ENCODE measurements around the gene IDNK.

IDNK gene

GRCh38 chr9:83636813-83637212 is 13.9 kb downstream of the IDNK start:
- no peak for DNase-seq

- no peak for DNase-seq
These were observed 14.4 kb downstream of the IDNK start for GRCh38 chr9:83637389-83637788.

GRCh38 chr9:83639266-83639665 is 16.3 kb downstream of the IDNK start:
- DNase-seq, result no peak

GRCh38 chr9:83642793-83643192 is 19.9 kb downstream of the IDNK start:
- DNase-seq, result no peak

GRCh38 chr9:83646500-83647239 is 23.7 kb downstream of the IDNK start:
- no peak for DNase-seq

- DNase-seq, result peak; percentile 31
These were observed 26.1 kb downstream of the IDNK start for GRCh38 chr9:83649080-83649479.

GRCh38 chr9:83649515-83649914 is 26.6 kb downstream of the IDNK start:
- DNase-seq, result no peak

- DNase-seq, result no peak
These were observed 28.6 kb downstream of the IDNK start for GRCh38 chr9:83651558-83651957.

- no peak for DNase-seq
These were observed 29.5 kb downstream of the IDNK start for GRCh38 chr9:83652433-83652832.

GRCh38 chr9:83655433-83655832 is 32.5 kb downstream of the IDNK start:
- no peak for DNase-seq

- DNase-seq, result no peak
These were observed 33.2 kb downstream of the IDNK start for GRCh38 chr9:83656032-83656680.

- no peak for DNase-seq
These were observed 34.0 kb downstream of the IDNK start for GRCh38 chr9:83656952-83657351.

GRCh38 chr9:83662933-83663332 is 40.0 kb downstream of the IDNK start:
- no peak for DNase-seq

- no peak for DNase-seq
These were observed 42.7 kb downstream of the IDNK start for GRCh38 chr9:83665580-83666200.

- DNase-seq, result no peak
These were observed 46.1 kb downstream of the IDNK start for GRCh38 chr9:83669067-83669466.

GRCh38 chr9:83670381-83670780 is 47.4 kb downstream of the IDNK start:
- DNase-seq, result no peak

- DNase-seq, result no peak
These were observed 48.5 kb downstream of the IDNK start for GRCh38 chr9:83671451-83671850.

GRCh38 chr9:83675466-83675865 is 52.5 kb downstream of the IDNK start:
- DNase-seq, result no peak

- DNase-seq, result no peak
These were observed 54.7 kb downstream of the IDNK start for GRCh38 chr9:83677596-83677995.

GRCh38 chr9:83680233-83680632 is 57.3 kb downstream of the IDNK start:
- no peak for DNase-seq

GRCh38 chr9:83681490-83681889 is 58.5 kb downstream of the IDNK start:
- no peak for DNase-seq

GRCh38 chr9:83688921-83689320 is 66.0 kb downstream of the IDNK start:
- no peak for DNase-seq

GRCh38 chr9:83691492-83691891 is 68.5 kb downstream of the IDNK start:
- DNase-seq, result no peak
